Measurements from ENCODE around the gene PTK6.

The PTK6 gene

DNA sequence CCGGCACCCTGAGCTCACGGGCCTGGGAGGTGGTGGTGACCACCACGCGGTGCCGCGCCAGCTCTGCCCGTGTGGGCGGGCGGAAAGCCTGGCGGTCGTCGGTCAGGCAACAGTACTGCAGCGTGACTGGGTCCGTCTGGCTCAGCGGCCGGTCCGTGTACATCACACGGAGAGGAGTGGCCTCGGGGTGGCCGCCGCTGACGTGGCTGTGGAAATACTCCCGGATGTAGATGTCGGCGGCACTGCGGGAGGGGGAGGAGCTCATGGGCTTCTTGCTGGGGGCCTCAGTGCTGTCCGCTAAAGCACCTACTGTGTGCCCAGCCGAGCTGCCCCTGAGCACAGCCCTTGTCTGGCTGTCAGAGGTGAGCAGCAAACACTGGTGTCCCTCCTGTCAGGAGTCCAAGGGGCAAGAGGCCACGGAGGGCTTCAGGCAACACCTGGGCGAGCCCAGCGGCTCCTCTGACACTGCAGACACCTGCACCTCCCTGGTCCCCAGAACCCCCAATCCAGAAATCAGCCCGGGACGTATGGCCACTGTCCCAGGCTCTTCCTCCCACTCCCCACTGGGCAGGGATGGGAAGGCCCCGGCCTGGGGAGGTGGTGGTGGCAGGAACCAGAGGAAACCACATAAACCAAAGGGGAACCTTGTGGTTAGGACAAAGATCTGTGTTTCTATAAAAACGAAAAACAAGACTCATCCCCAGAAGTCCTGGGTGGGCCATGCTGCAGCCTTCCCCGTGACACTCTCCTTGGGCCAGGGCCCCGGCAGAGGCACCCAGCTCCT, 30.4 kb upstream of the PTK6 start:
- Histone ChIP-seq H3K4me1 (ENCODE audit: control insufficient read depth in 2 of 2, insufficient read depth in 1 of 2, low read depth in 1 of 2, low read length in 2 of 2) (no peaks in the 10 kb centered on the region), H2BK12ac (ENCODE audit: low read length) (peak overlapping the region; percentile 22), H3K4me3 (ENCODE audit: low read length in 2 of 2) (no peak overlapping the region), H3K18ac (ENCODE audit: low read length) (no peak overlapping the region), H3K23ac (ENCODE audit: low read depth, low read length, poor library complexity) (peak overlapping the region; percentile 80), H3K4me2 (ENCODE audit: insufficient read depth, low read length, poor library complexity, severe bottlenecking) (no peak overlapping the region), H2BK5ac (ENCODE audit: low read length) (peak overlapping the region; percentile 53), H3K4ac (ENCODE audit: low read length) (no peak overlapping the region), H3K9me3 (replicated peaks in 1 of 2; ENCODE audit: control insufficient read depth in 2 of 2, insufficient read depth in 1 of 2, low read depth in 1 of 2, low read length in 2 of 2) (no peaks in the 10 kb centered on the region), H2BK15ac (ENCODE audit: low read length) (no peak overlapping the region), H2AK5ac (ENCODE audit: low read depth, low read length) (peak overlapping the region; percentile 63), H2AFZ (ENCODE audit: low read length) (no peak overlapping the region), H3K27me3 (ENCODE audit: control insufficient read depth in 3 of 3, insufficient read depth in 3 of 3, low read depth in 1 of 3, low read length in 3 of 3) (no peaks in the 10 kb centered on the region), H3K14ac (ENCODE audit: low read length) (no peak overlapping the region), H3K27ac (replicated peaks; ENCODE audit: low read length) (no peak overlapping the region), H3K79me1 (ENCODE audit: low read depth, low read length) (peaks cover 4% of the 10 kb centered on the region), H4K8ac (ENCODE audit: low read depth, low read length) (peak overlapping the region; percentile 65), H3K36me3 (replicated peaks in 1 of 2; ENCODE audit: control insufficient read depth in 2 of 2, insufficient read depth in 2 of 2, low read length in 2 of 2) (no peaks in the 10 kb centered on the region), H3K9ac (ENCODE audit: low read depth, low read length, poor library complexity) (no peak overlapping the region), H2BK120ac (ENCODE audit: low read depth, low read length) (no peak overlapping the region), H4K91ac (ENCODE audit: low read depth, low read length, poor library complexity) (no peak overlapping the region)
- DNase-seq (ENCODE audit: low spot score): no peak
- no CpG with 5 or more reads among the region's 37 CpGs for WGBS, 2 donors (ENCODE audit: extremely low coverage in 2 of 2, insufficient read length in 2 of 2, insufficient replicate concordance in 1 of 2)

DNA sequence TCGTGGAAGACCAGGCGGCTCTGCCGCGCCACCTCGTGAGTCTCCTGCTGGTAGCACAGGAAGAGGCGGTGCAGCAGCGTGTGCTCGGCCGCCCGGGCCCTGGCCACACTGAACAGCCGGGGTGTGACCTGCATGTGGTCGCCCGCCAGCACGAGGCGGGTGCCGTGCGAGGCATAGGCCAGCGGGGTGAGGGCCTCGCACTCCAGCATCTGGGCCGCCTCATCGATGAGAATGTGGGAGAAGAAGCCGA, 29.9 kb upstream of the PTK6 start:
- peak overlapping the region; percentile 65 for H4K8ac ChIP-seq (ENCODE audit: low read depth, low read length)
- no CpG with 5 or more reads among the region's 22 CpGs for WGBS, 2 donors (ENCODE audit: extremely low coverage in 2 of 2, insufficient read length in 2 of 2, insufficient replicate concordance in 1 of 2)
- H3K9ac ChIP-seq (ENCODE audit: low read depth, low read length, poor library complexity): no peak overlapping the region
- H3K4me3 ChIP-seq (ENCODE audit: low read length in 2 of 2): no peak overlapping the region
- no peaks in the 10 kb centered on the region for H3K27me3 ChIP-seq (ENCODE audit: control insufficient read depth in 3 of 3, insufficient read depth in 3 of 3, low read depth in 1 of 3, low read length in 3 of 3)
- H3K14ac ChIP-seq (ENCODE audit: low read length): no peak overlapping the region
- H3K4me2 ChIP-seq (ENCODE audit: insufficient read depth, low read length, poor library complexity, severe bottlenecking): no peak overlapping the region
- H2BK12ac ChIP-seq (ENCODE audit: low read length): no peak overlapping the region
- H2AFZ ChIP-seq (ENCODE audit: low read length): no peak overlapping the region
- peak overlapping the region; percentile 63 for H2AK5ac ChIP-seq (ENCODE audit: low read depth, low read length)
- no peaks in the 10 kb centered on the region for H3K9me3 ChIP-seq (replicated peaks in 1 of 2; ENCODE audit: control insufficient read depth in 2 of 2, insufficient read depth in 1 of 2, low read depth in 1 of 2, low read length in 2 of 2)
- no peaks in the 10 kb centered on the region for H3K36me3 ChIP-seq (replicated peaks in 1 of 2; ENCODE audit: control insufficient read depth in 2 of 2, insufficient read depth in 2 of 2, low read length in 2 of 2)
- H4K91ac ChIP-seq (ENCODE audit: low read depth, low read length, poor library complexity): no peak overlapping the region
- no peaks in the 10 kb centered on the region for H3K4me1 ChIP-seq (ENCODE audit: control insufficient read depth in 2 of 2, insufficient read depth in 1 of 2, low read depth in 1 of 2, low read length in 2 of 2)
- peaks cover 1% of the 10 kb centered on the region for H3K79me1 ChIP-seq (ENCODE audit: low read depth, low read length)
- H3K27ac ChIP-seq (replicated peaks; ENCODE audit: low read length): no peak overlapping the region
- no peak overlapping the region for H2BK15ac ChIP-seq (ENCODE audit: low read length)
- no peak overlapping the region for H3K4ac ChIP-seq (ENCODE audit: low read length)
- peak overlapping the region; percentile 80 for H3K23ac ChIP-seq (ENCODE audit: low read depth, low read length, poor library complexity)
- no peak overlapping the region for H2BK120ac ChIP-seq (ENCODE audit: low read depth, low read length)
- peak overlapping the region; percentile 53 for H2BK5ac ChIP-seq (ENCODE audit: low read length)
- H3K18ac ChIP-seq (ENCODE audit: low read length): no peak overlapping the region
- no peak for DNase-seq (ENCODE audit: low spot score)

DNA sequence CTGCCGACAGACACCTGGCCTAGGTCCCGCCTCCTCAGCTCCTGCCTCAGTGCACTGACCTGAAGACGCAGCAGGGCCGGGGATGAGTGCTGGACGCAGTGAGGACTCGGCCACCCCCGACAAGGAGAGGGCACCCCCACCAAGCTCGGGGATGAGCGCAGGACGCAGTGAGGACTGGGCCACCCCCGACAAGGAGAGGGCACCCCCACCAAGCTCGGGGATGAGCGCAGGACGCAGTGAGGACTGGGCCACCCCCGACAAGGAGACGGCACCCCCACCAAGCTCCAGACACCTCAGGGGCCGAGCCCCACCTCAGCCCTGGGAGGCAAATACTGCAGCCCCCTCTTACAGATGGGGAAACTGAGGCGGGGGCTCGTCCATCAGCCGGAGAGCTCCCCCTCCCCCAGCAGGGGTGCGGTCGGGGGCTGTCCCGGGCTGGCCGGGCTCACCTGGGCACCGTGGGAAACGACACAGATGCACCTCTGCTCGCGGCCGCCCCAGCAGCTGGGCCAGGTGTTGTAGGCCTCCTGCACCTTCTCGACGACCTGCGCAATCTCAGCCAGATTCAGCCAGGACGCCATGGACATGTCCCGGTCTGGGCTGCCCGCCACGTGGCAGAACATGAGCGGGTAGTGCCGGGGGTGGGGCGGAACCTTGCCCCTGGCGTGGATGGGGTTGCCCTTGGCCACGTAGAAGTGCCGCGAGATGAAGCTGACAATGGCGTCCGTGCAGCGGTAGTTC, 29.4 kb upstream of the PTK6 start:
- Histone ChIP-seq H3K4me2 (ENCODE audit: insufficient read depth, low read length, poor library complexity, severe bottlenecking) (no peak overlapping the region), H3K79me1 (ENCODE audit: low read depth, low read length) (peaks cover 1% of the 10 kb centered on the region), H3K36me3 (replicated peaks in 1 of 2; ENCODE audit: control insufficient read depth in 2 of 2, insufficient read depth in 2 of 2, low read length in 2 of 2) (no peaks in the 10 kb centered on the region), H4K8ac (ENCODE audit: low read depth, low read length) (peak overlapping the region; percentile 65), H3K9ac (ENCODE audit: low read depth, low read length, poor library complexity) (no peak overlapping the region), H3K23ac (ENCODE audit: low read depth, low read length, poor library complexity) (peak overlapping the region; percentile 80), H3K27ac (replicated peaks; ENCODE audit: low read length) (no peak overlapping the region), H2BK15ac (ENCODE audit: low read length) (no peak overlapping the region), H3K14ac (ENCODE audit: low read length) (no peak overlapping the region), H2BK120ac (ENCODE audit: low read depth, low read length) (no peak overlapping the region), H3K4me3 (ENCODE audit: low read length in 2 of 2) (no peak overlapping the region), H2AK5ac (ENCODE audit: low read depth, low read length) (no peak overlapping the region), H4K91ac (ENCODE audit: low read depth, low read length, poor library complexity) (no peak overlapping the region), H2BK5ac (ENCODE audit: low read length) (peak overlapping the region; percentile 53), H3K4ac (ENCODE audit: low read length) (no peak overlapping the region), H3K9me3 (replicated peaks in 1 of 2; ENCODE audit: control insufficient read depth in 2 of 2, insufficient read depth in 1 of 2, low read depth in 1 of 2, low read length in 2 of 2) (no peaks in the 10 kb centered on the region), H3K27me3 (ENCODE audit: control insufficient read depth in 3 of 3, insufficient read depth in 3 of 3, low read depth in 1 of 3, low read length in 3 of 3) (no peaks in the 10 kb centered on the region), H3K18ac (ENCODE audit: low read length) (no peak overlapping the region), H2BK12ac (ENCODE audit: low read length) (no peak overlapping the region), H2AFZ (ENCODE audit: low read length) (no peak overlapping the region), H3K4me1 (ENCODE audit: control insufficient read depth in 2 of 2, insufficient read depth in 1 of 2, low read depth in 1 of 2, low read length in 2 of 2) (no peaks in the 10 kb centered on the region)
- no CpG with 5 or more reads among the region's 46 CpGs for WGBS, 2 donors (ENCODE audit: extremely low coverage in 2 of 2, insufficient read length in 2 of 2, insufficient replicate concordance in 1 of 2)
- no peak for DNase-seq (ENCODE audit: low spot score)

DNA sequence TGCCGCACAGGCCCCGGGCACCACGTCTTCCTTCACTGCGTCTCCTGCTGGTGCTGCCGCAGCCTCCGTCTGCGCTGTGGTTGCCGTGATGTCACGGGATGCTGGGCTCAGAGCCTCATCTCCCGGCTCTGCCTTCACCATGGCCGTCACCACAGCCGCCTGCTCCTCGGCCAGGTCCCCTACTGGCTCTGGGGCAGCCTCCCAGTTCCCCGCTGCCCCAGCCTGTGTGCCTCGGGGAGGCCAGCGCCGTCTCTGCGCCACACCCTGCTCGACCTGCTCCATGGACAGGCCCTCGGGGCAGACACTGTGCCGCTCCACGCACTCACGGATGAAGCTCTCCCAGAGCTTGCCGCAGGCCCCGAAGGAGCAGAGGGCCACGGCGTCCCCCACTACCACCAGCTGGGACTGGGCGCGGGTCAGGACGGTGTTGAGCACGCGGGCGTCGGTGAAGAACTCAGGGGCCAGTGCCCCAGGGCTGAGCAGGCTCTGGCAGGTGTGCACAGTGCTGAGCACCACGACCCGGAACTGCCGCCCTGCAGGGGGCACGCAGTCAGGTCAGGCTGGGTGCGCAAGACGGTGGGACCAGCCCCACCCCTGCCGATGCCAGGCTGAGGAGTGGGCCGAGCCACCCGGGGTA, 28.6 kb upstream of the PTK6 start:
- Histone ChIP-seq H2BK15ac (ENCODE audit: low read length) (no peak overlapping the region), H3K4me3 (ENCODE audit: low read length in 2 of 2) (no peak overlapping the region), H3K4me1 (ENCODE audit: control insufficient read depth in 2 of 2, insufficient read depth in 1 of 2, low read depth in 1 of 2, low read length in 2 of 2) (no peaks in the 10 kb centered on the region), H2AK5ac (ENCODE audit: low read depth, low read length) (no peak overlapping the region), H3K36me3 (replicated peaks in 1 of 2; ENCODE audit: control insufficient read depth in 2 of 2, insufficient read depth in 2 of 2, low read length in 2 of 2) (no peaks in the 10 kb centered on the region), H2BK12ac (ENCODE audit: low read length) (no peak overlapping the region), H4K8ac (ENCODE audit: low read depth, low read length) (no peak overlapping the region), H2BK120ac (ENCODE audit: low read depth, low read length) (no peak overlapping the region), H3K79me1 (ENCODE audit: low read depth, low read length) (peaks cover 1% of the 10 kb centered on the region), H3K4me2 (ENCODE audit: insufficient read depth, low read length, poor library complexity, severe bottlenecking) (no peak overlapping the region), H3K27ac (replicated peaks; ENCODE audit: low read length) (no peak overlapping the region), H3K9me3 (replicated peaks in 1 of 2; ENCODE audit: control insufficient read depth in 2 of 2, insufficient read depth in 1 of 2, low read depth in 1 of 2, low read length in 2 of 2) (no peaks in the 10 kb centered on the region), H3K18ac (ENCODE audit: low read length) (no peak overlapping the region), H3K4ac (ENCODE audit: low read length) (no peak overlapping the region), H2BK5ac (ENCODE audit: low read length) (peak overlapping the region; percentile 24), H2AFZ (ENCODE audit: low read length) (no peak overlapping the region), H3K23ac (ENCODE audit: low read depth, low read length, poor library complexity) (peak overlapping the region; percentile 5), H3K14ac (ENCODE audit: low read length) (no peak overlapping the region), H4K91ac (ENCODE audit: low read depth, low read length, poor library complexity) (no peak overlapping the region), H3K9ac (ENCODE audit: low read depth, low read length, poor library complexity) (peak overlapping the region; percentile 53), H3K27me3 (ENCODE audit: control insufficient read depth in 3 of 3, insufficient read depth in 3 of 3, low read depth in 1 of 3, low read length in 3 of 3) (no peaks in the 10 kb centered on the region)
- DNase-seq (ENCODE audit: low spot score): no peak
- no CpG with 5 or more reads among the region's 43 CpGs for WGBS, 2 donors (ENCODE audit: extremely low coverage in 2 of 2, insufficient read length in 2 of 2, insufficient replicate concordance in 1 of 2)

Data from neuronal stem cell (in vitro differentiated cells).